Dedifferentiated amniotic fluid mesenchymal stem cell (primary cell): ENCODE results near the gene ERG.

ENCODE experiments used
- DNase-seq: peaks from one replicate; pipeline ENCODE4 v3.0.0-alpha.2; 2016; ENCODE audit errors: extremely low spot score

Gene ERG

GRCh38 chr21:38389896-38390295 lies 108.4 kb downstream of the ERG start:
- DNase-seq, result peak; percentile 68

DNA sequence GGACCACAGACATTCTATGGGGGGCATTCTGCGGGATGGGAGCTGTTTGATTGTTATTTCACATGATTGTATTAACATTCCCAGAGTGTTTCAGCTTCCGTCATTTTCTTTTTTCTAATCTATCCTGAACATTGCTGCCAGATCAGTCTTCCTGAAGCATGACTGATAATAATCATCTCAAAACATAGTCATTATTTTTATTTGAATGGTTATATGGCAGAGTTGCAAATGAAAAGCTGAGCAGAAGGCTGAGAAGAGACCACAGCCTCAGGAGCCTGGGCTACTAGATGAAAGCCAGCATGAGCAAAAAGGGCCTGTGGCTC lies 109.0 kb downstream of the ERG start:
- no peak for DNase-seq

- no peak for DNase-seq
Observed at GRCh38 chr21:38388647-38389353, 109.5 kb downstream of the ERG start.

GRCh38 chr21:38388203-38388602 lies 110.1 kb downstream of the ERG start:
- DNase-seq, result peak; percentile 39

DNA sequence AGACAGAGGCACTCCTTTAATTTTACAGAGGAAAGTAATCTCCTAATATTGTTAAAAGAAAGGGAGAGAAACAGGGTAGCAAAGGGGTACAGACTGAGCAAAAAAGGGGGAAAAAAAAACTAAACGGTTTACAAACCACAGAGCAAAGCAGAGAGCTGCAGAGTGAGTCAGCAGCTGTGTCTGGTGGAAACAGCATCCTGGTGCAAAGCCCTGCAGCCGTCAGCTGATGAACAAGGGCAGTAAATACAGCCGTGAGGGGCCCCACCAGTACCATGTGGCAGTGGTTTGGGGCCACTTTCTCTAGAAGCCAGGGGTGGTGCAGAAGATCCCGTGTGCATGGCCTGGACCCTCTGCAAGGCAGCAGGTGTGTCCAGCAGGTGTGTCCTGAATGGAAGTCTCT lies 111.3 kb downstream of the ERG start:
- DNase-seq, result no peak

GRCh38 chr21:38385427-38386175 lies 112.7 kb downstream of the ERG start:
- no peak for DNase-seq

GRCh38 chr21:38384675-38385426 lies 113.4 kb downstream of the ERG start:
- no peak for DNase-seq

DNA sequence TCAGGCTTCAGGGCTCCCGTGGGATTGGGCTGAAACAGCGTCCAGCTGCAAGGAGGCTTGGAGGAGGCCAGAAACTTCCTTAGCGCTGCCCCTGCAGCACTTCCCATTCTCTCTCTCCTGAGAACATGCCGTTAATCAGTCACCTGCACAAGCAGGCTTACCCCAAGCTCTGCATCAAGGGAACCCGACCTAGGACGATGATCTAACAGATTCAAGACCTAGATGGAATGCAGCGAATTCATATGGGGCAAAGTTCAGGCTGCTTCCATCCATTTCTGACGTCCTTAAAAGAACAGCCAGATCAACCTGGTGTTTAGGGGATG lies 114.1 kb downstream of the ERG start:
- no peak for DNase-seq

GRCh38 chr21:38383411-38384237 lies 114.7 kb downstream of the ERG start:
- no peak for DNase-seq

DNA sequence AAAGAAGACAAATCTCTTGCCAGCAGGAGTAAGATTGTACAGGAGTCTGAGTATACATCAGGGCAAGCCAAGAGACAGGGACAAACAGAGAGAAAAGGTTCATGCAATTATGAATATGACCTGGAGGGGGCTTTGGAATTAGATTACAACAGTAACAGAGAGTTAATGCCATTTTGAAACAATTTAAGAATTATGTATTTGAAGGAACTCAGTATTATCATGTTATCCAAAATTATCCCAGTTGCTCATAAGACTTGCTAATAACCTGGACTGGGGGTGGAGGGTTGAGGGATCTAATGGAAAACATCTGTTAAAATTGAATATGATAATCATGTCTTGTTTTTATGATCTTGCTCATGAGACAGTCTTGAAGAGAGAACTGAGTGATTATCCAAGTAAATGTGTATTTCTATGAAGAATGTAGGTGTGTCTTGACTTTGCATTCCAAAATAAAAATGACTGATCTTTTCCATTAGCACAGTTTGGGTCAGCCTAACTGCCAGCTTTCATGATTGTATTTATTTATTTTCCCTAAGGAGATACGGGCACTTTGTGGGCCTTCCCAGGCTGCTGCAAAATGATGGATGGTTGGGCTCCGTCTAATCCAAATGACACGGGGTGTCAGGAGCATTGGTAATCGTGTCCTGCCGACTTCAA lies 117.7 kb downstream of the ERG start:
- DNase-seq, result peak; percentile 28

DNA sequence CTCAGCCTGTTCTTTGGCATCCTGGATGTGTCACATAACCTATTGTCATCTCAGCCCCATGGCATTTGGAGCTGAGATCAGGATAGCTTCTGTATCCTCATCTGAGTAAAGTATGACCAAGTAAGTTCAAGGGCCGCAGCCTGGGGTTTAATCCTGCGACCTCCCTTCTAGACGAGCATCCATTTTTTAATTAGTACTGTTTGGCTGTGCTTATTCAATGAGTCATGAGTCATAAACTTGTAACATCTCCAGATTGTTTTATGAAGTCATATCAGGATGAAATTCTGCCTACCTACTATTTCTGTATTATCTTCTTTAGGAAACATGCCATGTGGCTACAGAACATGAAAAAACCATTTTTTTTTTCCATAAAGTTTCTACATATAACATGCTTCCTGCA lies 119.1 kb downstream of the ERG start:
- DNase-seq, result no peak

GRCh38 chr21:38377165-38378088 lies 120.8 kb downstream of the ERG start:
- DNase-seq, result no peak

DNA sequence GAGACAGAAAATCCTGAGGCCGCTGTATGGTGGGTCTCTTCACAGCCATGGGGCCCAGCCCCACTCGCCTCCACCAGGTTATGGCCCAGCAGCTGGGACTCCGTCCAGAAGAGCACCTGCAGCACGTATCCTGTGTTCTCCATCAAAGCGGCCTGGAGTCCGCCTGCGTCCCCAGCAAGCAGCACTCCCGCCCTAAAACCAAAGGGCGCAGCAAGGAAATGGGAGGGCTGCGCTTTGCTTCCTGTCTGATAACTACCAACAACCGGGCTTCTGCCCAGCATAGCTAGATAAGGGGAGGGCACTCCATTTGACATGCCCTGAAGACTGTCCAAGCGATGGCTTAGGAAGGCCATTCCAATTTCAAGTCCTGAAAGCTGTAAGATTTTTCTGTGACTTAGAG lies 121.6 kb downstream of the ERG start:
- DNase-seq, result no peak

- DNase-seq, result no peak
Observed at GRCh38 chr21:38376235-38376634, 122.0 kb downstream of the ERG start.

GRCh38 chr21:38367646-38368045 lies 130.6 kb downstream of the ERG start:
- DNase-seq, result no peak

GRCh38 chr21:38365521-38365920 lies 132.8 kb downstream of the ERG start:
- DNase-seq, result no peak

- DNase-seq, result no peak
Observed at GRCh38 chr21:38363693-38364092, 134.6 kb downstream of the ERG start.

GRCh38 chr21:38361324-38361723 lies 137.0 kb downstream of the ERG start:
- no peak for DNase-seq

DNA sequence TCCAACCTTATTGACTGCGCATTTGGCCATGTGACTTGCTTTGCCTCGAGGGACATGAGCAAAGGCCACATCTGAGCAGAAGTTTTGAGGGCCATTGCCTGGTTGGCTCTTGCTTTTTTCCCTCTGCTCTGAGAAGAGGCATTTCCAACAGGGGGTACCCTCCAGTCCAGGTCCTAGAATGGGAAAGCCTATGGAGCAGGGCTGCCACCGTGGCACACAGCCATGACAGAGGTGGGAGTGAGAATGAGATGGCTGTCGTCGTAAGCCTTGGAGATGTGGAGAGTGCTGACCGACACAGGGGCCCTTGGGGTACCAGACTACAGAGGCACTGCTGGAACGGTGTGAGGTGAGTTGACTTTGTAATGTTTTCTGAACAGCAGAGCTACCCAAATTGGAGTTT lies 138.4 kb downstream of the ERG start:
- DNase-seq, result no peak

DNA sequence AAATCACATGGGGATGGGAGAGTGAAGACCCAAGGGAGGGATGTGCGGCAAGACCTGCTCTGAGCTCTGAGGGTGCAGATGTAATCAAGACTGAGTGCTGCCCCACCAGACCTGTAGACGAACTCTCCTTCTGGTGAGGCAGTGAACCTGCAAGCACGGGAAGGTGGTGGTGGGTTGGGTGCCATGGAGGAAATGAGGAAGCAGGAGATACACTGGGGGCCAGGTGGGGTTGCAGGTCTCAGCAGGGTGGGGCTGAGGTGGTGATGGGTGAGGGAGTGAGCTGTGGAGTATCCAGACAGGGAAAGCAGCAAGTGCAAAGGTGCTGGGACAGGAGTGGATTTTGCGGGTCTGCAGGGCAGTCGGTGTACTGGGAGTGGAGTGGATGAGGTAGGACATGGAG lies 139.2 kb downstream of the ERG start:
- DNase-seq, result no peak

DNA sequence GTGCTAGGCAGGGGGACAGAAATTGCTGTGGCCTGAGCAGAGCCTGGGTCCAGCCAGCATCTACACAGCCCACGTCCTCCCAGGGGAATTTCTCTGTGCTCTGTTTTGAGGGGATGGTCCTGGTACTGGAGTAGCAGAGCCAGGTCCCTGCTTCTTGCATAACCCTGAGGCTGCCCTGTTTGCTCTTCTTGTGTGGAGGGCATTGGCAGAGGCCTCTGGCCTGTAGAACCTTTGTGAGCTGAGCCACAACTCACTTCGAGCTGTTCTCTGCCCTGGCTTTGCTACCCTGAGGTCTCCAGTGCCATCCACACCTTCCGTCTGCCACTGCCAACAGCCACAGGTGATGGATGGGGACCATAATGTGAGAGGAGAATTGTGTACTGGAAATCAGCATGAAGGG lies 139.6 kb downstream of the ERG start:
- DNase-seq, result no peak
